Mesendoderm (in vitro differentiated cells): ENCODE measurements around the gene BPIFB3.
"Not testable (repeated sequence)": the region's sequence is repeated elsewhere in the genome, so short reads cannot be mapped to it uniquely, and the experiment has no call there.

Source experiments
- DNase-seq: peaks from one replicate; pipeline ENCODE4 v3.0.0; 2013
- H2AK5ac ChIP-seq: 2 replicates; pipeline ENCODE4 v1.6.1; 2013; ENCODE audit warnings: low read length, inconsistent platforms
- H2BK120ac ChIP-seq: 2 replicates; pipeline ENCODE4 v1.6.1; 2013; ENCODE audit warnings: low read depth, mild to moderate bottlenecking, low read length, moderate library complexity, mixed read lengths
- H2BK15ac ChIP-seq: replicated peaks from 2 replicates; pipeline ENCODE4 v1.6.1; 2013; ENCODE audit warnings: low read depth, mild to moderate bottlenecking, moderate library complexity
- H2BK5ac ChIP-seq: 2 replicates; pipeline ENCODE4 v1.6.1; 2013; ENCODE audit warnings: low read length, inconsistent platforms
- H3K18ac ChIP-seq: 2 replicates; pipeline ENCODE4 v1.6.1; 2013; ENCODE audit warnings: mild to moderate bottlenecking, low read length, mixed read lengths
- H3K23ac ChIP-seq: one replicate; pipeline ENCODE4 v1.6.1; 2013; ENCODE audit warnings: low read length
- H3K27ac ChIP-seq: 2 replicates; pipeline ENCODE4 v1.5.1; 2013; ENCODE audit warnings: low read depth, mild to moderate bottlenecking, inconsistent platforms, low read length, moderate library complexity
- H3K27me3 ChIP-seq: 2 replicates; pipeline ENCODE4 v1.6.1; 2013; ENCODE audit warnings: low read length, control low read depth, mild to moderate bottlenecking, inconsistent platforms; ENCODE audit not compliant: insufficient read depth, poor library complexity
- H3K36me3 ChIP-seq: 2 replicates; pipeline ENCODE4 v1.6.1; 2013; ENCODE audit warnings: low read length, inconsistent platforms; ENCODE audit not compliant: control insufficient read depth, insufficient read depth
- H3K4ac ChIP-seq: one replicate; pipeline ENCODE4 v1.6.1; 2013; ENCODE audit warnings: low read depth, mild to moderate bottlenecking, low read length, moderate library complexity
- H3K4me1 ChIP-seq: 2 replicates; pipeline ENCODE4 v1.6.1; 2013; ENCODE audit warnings: low read depth, low read length, inconsistent platforms; ENCODE audit not compliant: control insufficient read depth
- H3K4me2 ChIP-seq: 2 replicates; pipeline ENCODE4 v1.6.1; 2013; ENCODE audit warnings: low read length
- H3K4me3 ChIP-seq: 2 replicates; pipeline ENCODE4 v1.5.1; 2013; ENCODE audit warnings: mild to moderate bottlenecking, low read length
- H3K56ac ChIP-seq: one replicate; pipeline ENCODE4 v1.6.1; 2013; ENCODE audit warnings: low read length
- H3K79me1 ChIP-seq: 2 replicates; pipeline ENCODE4 v1.6.1; 2013; ENCODE audit warnings: low read length, inconsistent platforms
- H3K79me2 ChIP-seq: 2 replicates; pipeline ENCODE4 v1.6.1; 2013; ENCODE audit warnings: mild to moderate bottlenecking, low read length; ENCODE audit not compliant: control insufficient read depth, insufficient read depth
- H3K9ac ChIP-seq: 2 replicates; pipeline ENCODE4 v1.6.1; 2013; ENCODE audit warnings: low read length, inconsistent platforms
- H4K5ac ChIP-seq: one replicate; pipeline ENCODE4 v1.6.1; 2013; ENCODE audit warnings: low read length
- H4K8ac ChIP-seq: one replicate; pipeline ENCODE4 v1.6.1; 2013; ENCODE audit warnings: low read depth, mild to moderate bottlenecking, control low read depth, low read length, moderate library complexity
- WGBS: extraction: QIAGEN DNeasy Blood & Tissue Kit; methylation state at CpG from one replicate; pipeline ENCODE4 v1.1.7; 2013; ENCODE audit warnings: low lambda C conversion rate, missing lambda C conversion rate; ENCODE audit not compliant: insufficient coverage; ENCODE audit errors: extremely low coverage; 5-methylcytosine and 5-hydroxymethylcytosine counted together

BPIFB3 gene

DNA sequence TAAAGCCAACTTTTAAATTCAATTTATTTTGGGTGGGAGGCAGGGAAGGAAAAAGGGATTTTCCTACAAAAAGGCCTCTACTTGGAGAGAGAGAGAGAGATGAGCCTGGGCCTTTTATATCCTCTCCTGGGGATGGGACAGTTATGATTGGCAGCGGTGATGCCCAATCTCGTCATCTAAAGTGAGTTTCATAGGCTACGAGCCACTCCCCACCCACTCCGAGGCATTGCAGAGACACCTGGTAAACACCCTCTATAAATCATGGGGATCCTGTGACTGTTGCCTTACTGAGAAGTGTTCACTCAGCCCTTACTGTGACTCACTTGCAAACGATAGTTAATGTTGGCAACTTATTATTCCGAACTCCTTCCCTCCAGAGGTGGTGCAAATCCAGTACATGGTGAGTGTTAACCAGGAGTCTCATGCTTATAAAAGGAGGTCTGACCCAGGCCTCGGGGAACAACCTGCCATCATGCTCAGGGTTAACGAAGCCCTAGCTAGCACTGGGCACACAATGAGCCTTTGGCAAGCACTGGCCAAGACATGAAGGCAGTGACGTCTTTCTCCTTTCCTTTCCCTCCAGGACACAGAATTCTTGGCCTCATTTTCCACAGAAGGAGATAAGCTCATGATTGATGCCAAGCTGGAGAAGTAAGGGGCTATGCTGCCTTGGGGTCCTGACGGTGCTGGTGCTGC lies 46.3 kb downstream of the BPIFB3 start:
- no peak overlapping the region for H3K4me3 ChIP-seq
- DNase-seq, result no peak
- no peak overlapping the region for H3K56ac ChIP-seq
- no peak overlapping the region for H3K18ac ChIP-seq
- no peak overlapping the region for H3K9ac ChIP-seq
- no peaks in the 10 kb centered on the region for H3K4me1 ChIP-seq
- no peak overlapping the region for H3K4ac ChIP-seq
- no peaks in the 10 kb centered on the region for H3K27me3 ChIP-seq
- no peak overlapping the region for H3K4me2 ChIP-seq
- no peaks in the 10 kb centered on the region for H3K79me2 ChIP-seq
- H3K79me1 ChIP-seq, result no peaks in the 10 kb centered on the region
- no peak overlapping the region for H2BK5ac ChIP-seq
- H4K5ac ChIP-seq, result no peak overlapping the region
- H4K8ac ChIP-seq, result no peak overlapping the region
- no peak overlapping the region for H3K23ac ChIP-seq
- H3K27ac ChIP-seq, result no peak overlapping the region
- no peak overlapping the region for H2AK5ac ChIP-seq
- no peak overlapping the region for H2BK120ac ChIP-seq
- H2BK15ac ChIP-seq, result no peak overlapping the region
- no CpG with 5 or more reads among the region's 10 CpGs for WGBS
- no peaks in the 10 kb centered on the region for H3K36me3 ChIP-seq

GRCh38 chr20:33103556-33103955 lies 49.9 kb downstream of the BPIFB3 start:
- no peak for DNase-seq

DNA sequence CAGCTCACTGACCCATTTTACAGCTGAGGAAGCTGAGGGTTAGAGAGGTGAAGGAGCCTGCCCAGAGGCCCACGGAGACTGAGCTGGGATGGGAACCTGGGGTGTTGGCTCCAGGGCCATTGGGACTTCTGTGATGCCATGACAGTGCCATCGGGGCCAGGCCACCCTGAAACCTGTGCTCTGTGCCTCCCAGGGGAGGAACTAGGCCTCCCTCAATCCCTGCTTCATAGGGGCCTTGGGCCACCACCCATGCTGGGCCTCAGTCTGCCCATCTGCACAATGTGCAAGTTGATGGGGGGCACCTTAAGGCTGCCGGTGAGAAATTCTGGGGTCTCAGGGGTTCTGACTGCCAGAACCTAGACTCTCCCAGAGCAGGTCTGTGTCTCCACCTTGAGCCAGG lies 50.6 kb downstream of the BPIFB3 start:
- no peaks in the 10 kb centered on the region for H3K79me2 ChIP-seq
- no peak overlapping the region for H4K5ac ChIP-seq
- no peak overlapping the region for H4K8ac ChIP-seq
- no peaks in the 10 kb centered on the region for H3K4me1 ChIP-seq
- WGBS, result no CpG with 5 or more reads among the region's 3 CpGs
- no peak overlapping the region for H3K9ac ChIP-seq
- H3K4me2 ChIP-seq, result no peak overlapping the region
- no peak overlapping the region for H2BK120ac ChIP-seq
- H3K27ac ChIP-seq, result no peak overlapping the region
- H3K36me3 ChIP-seq, result no peaks in the 10 kb centered on the region
- H2BK15ac ChIP-seq, result no peak overlapping the region
- H2BK5ac ChIP-seq, result no peak overlapping the region
- no peak overlapping the region for H3K4me3 ChIP-seq
- no peak overlapping the region for H3K56ac ChIP-seq
- DNase-seq, result no peak
- no peak overlapping the region for H3K23ac ChIP-seq
- H3K18ac ChIP-seq, result no peak overlapping the region
- H3K27me3 ChIP-seq, result no peaks in the 10 kb centered on the region
- no peak overlapping the region for H3K4ac ChIP-seq
- H2AK5ac ChIP-seq, result no peak overlapping the region
- no peaks in the 10 kb centered on the region for H3K79me1 ChIP-seq

More at GRCh38 chr20:33103556-33103955, 49.9 kb downstream of the BPIFB3 start:
- Histone ChIP-seq H3K9ac (no peak overlapping the region), H4K8ac (no peak overlapping the region), H3K18ac (no peak overlapping the region), H3K56ac (no peak overlapping the region), H3K4me3 (no peak overlapping the region), H4K5ac (no peak overlapping the region), H2BK15ac (no peak overlapping the region), H3K36me3 (no peaks in the 10 kb centered on the region), H3K4me1 (no peaks in the 10 kb centered on the region), H3K27ac (no peak overlapping the region), H3K79me1 (no peaks in the 10 kb centered on the region), H2BK120ac (no peak overlapping the region), H3K27me3 (no peaks in the 10 kb centered on the region), H3K4me2 (no peak overlapping the region), H2AK5ac (no peak overlapping the region), H3K4ac (no peak overlapping the region), H3K23ac (no peak overlapping the region), H3K79me2 (no peaks in the 10 kb centered on the region), H2BK5ac (no peak overlapping the region)
- WGBS, result no CpG with 5 or more reads among the region's 3 CpGs

- WGBS, result no CpG with 5 or more reads among the region's 8 CpGs
Observed at GRCh38 chr20:33105316-33105924, 51.7 kb downstream of the BPIFB3 start.

GRCh38 chr20:33106058-33106620 lies 52.4 kb downstream of the BPIFB3 start:
- H3K79me2 ChIP-seq, H3K9ac ChIP-seq, H3K23ac ChIP-seq, H3K36me3 ChIP-seq, H3K79me1 ChIP-seq, H3K27ac ChIP-seq, H3K4me2 ChIP-seq, H3K18ac ChIP-seq, H3K56ac ChIP-seq, H4K5ac ChIP-seq, H2BK5ac ChIP-seq, H2BK120ac ChIP-seq, H4K8ac ChIP-seq, H2AK5ac ChIP-seq, H3K4ac ChIP-seq, H3K4me3 ChIP-seq, H3K27me3 ChIP-seq, H3K4me1 ChIP-seq, H2BK15ac ChIP-seq: not testable (repeated sequence)
- peak; percentile 36 for DNase-seq
- no CpG with 5 or more reads among the region's 7 CpGs for WGBS

More at GRCh38 chr20:33105316-33105924, 51.7 kb downstream of the BPIFB3 start:
- Histone ChIP-seq H3K4me3 (no peak overlapping the region), H3K27me3 (no peaks in the 10 kb centered on the region), H4K5ac (no peak overlapping the region), H3K18ac (no peak overlapping the region), H2BK120ac (no peak overlapping the region), H2BK15ac (no peak overlapping the region), H3K4me1 (no peaks in the 10 kb centered on the region), H3K79me1 (no peaks in the 10 kb centered on the region), H2BK5ac (no peak overlapping the region), H3K4ac (no peak overlapping the region), H4K8ac (no peak overlapping the region), H3K9ac (no peak overlapping the region), H3K36me3 (no peaks in the 10 kb centered on the region), H2AK5ac (no peak overlapping the region), H3K56ac (no peak overlapping the region), H3K4me2 (no peak overlapping the region), H3K79me2 (no peaks in the 10 kb centered on the region), H3K23ac (no peak overlapping the region), H3K27ac (no peak overlapping the region)
- no peak for DNase-seq
